ENCODE data around the gene IGSF11.
"Not testable (repeated sequence)": the region's sequence is repeated elsewhere in the genome, so short reads cannot be mapped to it uniquely, and the experiment has no call there.

IGSF11 gene

DNA sequence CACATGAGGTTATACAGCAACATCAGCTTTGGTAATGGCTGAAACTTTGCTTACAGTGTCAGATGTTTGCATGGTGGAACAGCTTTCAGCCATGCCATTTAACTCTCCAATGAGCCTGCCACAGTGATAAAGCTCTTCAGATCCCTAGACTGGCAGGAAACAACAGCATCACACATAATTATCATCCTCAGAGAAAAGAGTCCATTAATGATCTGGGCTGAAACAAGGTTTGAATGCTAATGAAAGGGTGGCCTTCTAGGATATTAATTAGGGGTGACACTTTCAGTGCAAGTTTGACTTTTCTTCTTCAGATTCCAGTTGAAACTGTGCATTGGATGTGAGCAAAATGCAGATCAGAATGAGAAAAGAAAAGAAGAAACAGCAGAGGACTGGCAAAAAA lies 166.6 kb downstream of the IGSF11 start:
- no peak for DNase-seq (ENCODE audit: low read depth in 2 of 2)

DNA sequence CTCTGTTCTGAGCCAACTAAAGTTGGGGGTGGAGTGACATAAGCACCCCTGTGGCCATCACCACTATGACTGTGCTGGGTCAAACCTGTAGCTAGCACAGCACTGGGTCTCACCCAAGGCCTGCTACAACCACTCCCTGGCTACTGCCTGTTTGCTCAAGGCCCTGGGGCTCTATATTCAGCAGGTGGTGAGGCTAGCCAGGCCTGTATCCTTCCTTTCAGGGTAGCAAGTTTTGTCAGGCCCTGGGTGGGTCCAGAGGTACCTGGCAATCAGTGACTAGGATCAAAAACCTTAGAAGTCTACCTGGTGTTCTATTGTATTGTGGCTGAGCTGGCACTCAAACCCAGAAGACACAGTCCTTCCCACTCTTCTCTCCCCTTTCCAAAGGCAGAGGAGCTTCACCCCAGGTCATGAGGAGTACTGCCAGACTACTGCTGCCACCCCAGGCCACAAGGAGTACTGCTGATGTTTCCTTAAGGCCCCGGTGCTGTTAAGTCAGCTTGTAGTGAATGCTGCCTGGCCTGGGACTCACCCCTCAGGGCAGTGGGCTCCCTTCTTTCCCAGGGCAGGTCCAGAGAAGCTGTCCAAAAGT lies 170.8 kb downstream of the IGSF11 start:
- DNase-seq (ENCODE audit: low read depth in 2 of 2): no peak

DNA sequence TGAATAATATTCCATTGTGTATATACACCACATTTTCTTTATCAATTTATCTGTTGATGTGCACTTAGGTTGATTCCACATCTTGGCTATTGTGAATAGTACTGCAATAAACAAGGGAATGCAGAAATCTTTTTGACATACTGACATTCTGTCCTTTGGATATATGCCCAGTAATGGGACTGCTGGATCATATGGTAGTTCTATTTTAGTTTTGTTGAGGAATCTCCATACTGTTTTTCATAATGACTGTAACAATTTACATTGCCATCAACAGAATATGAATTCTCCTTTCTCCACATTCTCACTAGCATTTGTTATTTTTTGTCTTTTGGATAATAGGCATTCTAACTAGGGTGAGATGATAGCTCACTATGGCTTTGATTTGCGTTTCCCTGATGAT lies 174.7 kb downstream of the IGSF11 start:
- DNase-seq (ENCODE audit: low read depth in 2 of 2): no peak

DNA sequence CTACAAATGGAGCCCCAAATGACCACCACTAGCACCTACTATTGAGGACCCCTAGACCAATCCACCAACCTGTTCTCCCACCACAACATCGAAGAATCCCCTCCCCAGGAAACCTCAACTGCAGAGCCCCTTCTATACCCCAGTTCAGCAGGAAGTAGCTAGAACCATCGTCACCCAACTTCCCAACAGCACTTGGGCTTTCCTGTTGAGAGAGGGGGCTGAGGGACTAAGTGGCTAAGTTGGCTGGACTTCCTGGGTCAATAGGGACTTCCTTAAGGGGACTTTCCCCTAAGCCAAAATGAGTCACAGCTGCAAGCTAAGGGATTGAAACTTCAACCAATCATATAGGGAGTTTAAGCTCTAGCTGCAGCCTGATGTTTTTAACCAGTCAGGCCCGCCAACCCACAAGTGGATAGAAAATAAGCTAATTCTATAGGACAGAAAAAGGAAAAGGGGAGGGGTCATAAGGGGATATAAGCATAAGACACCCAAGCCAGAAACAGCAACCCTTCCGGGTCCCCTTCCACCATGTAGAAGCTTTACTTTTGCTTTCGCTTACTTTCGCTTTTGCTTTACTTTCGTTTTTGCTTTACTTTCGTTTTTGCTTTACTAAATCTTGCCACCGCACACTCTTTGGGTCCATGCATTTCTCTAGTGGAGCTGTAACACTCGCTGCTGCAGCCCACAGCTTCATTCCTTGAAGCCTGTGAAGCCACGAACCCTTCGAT lies 183.0 kb downstream of the IGSF11 start:
- not testable (repeated sequence) for DNase-seq (ENCODE audit: low read depth in 2 of 2)

DNA sequence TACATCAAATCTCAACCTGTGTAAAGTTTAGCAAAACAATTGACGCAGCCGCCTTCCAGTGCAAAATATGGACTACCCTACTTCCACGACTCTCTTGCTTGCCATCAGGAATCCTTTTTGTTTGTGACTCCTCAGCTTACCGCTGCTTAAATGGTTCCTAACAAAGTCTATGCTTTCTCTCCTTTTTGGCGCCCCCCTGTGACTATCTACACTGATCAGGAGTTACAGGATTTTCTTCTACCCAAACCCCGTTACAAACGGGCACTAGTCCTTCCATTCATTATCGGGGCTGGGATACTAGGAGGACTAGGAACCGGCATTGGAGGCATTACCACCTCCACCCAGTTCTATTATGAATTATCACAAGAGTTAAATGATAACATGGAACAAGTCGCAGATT lies 184.0 kb downstream of the IGSF11 start:
- no peak for DNase-seq (ENCODE audit: low read depth in 2 of 2)
